HG02938 (cell line): ENCODE data around the gene TMA7B.

ENCODE experiments used
- ATAC-seq: cut with Tn5 transposase; IDR thresholded peaks from one replicate; pipeline ENCODE4 v1.9.1; 2021; ENCODE audit warnings: mild to moderate bottlenecking, moderate library complexity; ENCODE audit not compliant: unreplicated experiment

Gene TMA7B

GRCh38 chr22:39959640-39960447 is at the start of gene TMA7B:
Gene TMA7B (plus strand): TSS chr22:39960397. CDS start chr22:39964375, 3,978 bp downstream.
- ATAC-seq: no peak

GRCh38 chr22:39910876-39911613 is 49.2 kb upstream of the TMA7B start:
- ATAC-seq: no peak

DNA sequence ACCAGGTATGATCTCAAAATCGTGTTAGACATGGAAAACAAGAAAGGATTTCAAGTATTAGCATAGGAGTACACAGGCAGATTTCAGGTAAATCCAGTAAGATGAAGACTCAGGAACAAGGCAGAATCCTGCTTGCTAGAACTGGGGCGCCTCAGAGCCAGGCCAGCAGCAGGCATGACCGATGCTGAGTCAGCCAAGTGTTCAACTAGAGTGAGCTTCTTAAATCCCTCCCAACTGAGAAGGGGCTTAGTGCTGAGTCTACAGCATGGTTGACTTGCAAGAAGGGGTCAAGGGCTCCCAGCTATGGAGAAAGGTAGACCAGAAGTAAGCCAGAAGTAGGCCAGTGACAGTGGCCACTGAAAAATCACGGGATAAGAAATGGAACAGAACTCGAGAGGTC is 46.9 kb upstream of the TMA7B start:
- no peak for ATAC-seq

DNA sequence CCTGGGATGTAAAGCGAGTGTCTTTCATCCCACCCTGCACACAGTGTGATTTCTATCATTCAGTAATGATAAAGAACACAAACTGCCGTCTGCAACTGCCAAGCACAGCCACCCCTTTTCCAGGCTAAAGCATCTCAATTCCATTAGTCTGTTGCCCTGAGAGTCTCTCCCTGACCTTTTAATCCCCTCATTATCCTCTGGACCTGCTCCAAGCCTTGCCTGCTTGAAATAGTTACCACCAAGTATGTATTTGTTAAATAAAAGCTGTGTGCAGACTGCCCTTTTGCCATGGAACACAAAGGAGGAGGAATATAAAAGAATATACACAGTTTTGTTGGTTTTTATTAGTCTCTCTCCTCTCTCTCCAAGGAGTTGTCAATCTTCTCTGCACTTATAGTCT is 46.3 kb upstream of the TMA7B start:
- ATAC-seq: no peak

- no peak for ATAC-seq
These were observed 45.6 kb upstream of the TMA7B start for GRCh38 chr22:39914584-39914983.

DNA sequence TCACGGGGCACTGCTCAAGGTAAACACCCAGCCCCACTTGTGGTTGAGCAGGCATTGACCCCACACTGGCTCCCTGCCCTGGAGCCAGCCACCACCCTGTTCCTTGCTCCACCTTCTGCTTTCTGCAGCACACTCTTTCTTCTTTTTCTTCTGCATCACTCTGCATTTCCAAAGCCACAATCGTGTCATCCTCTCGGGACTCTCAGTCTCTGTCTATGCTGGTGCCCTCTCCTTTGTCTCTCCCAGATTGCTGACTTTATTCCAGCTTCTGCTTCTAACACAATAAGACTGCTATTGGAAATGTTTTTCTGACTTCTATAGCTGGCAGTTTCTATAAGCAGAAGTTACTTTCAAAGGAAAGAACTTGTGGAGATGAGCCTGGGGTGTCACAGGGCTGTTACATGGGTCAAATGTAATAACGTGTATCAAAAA is 44.9 kb upstream of the TMA7B start:
- ATAC-seq: no peak

DNA sequence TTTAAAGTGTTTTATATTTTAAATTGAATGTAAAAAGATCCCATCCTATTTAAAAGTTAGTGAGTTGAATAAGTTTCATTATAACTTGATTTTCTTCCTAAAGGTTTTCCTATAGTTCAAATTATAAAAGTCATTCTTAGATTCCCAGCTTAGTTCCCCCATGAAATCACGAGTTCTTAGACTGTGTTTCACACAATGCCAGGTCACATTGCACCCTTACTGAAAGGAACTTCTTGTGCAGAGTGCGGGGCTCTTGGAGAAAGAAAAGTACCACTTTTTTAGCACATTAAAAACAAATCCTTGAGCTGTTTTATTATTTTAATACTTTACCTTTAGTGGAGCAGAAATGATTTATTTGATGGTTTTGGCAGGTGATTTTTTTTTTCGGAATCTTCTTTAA is 43.7 kb upstream of the TMA7B start:
- ATAC-seq: no peak

- ATAC-seq: no peak
These were observed 43.0 kb upstream of the TMA7B start for GRCh38 chr22:39917197-39917643.

DNA sequence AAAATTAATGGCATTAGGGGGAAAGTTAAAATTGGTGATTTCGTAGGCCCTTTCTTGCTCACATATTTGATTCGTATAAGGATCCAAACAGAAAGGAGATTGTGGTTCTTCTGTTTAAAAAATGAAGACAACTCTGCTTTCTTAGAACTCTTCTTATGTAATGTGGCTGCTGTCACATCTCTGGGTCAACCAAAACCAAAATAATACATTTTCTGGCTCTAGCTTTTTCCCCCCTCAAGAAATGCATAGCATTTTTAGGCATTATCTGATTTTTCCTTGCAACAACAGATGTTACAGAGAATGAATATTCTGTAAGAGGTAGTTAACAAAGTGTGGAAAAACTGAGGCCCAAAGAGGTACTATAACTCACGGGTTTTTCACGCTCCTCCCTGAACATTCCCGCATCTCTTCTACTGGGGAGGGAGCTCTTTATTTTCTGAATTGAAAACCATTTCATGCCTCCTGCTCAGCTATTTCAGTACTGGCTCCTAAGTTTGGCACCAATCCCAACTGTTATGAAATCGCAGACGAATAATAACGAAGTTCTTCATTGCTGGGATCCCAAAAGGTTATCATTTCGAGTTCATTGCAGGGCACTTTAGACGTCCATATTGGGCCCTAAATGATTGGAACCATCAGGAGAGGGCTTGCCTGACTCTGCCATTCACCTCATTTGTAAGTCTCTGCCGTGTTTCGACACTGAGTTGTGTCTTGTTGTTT is 42.3 kb upstream of the TMA7B start:
- no peak for ATAC-seq

DNA sequence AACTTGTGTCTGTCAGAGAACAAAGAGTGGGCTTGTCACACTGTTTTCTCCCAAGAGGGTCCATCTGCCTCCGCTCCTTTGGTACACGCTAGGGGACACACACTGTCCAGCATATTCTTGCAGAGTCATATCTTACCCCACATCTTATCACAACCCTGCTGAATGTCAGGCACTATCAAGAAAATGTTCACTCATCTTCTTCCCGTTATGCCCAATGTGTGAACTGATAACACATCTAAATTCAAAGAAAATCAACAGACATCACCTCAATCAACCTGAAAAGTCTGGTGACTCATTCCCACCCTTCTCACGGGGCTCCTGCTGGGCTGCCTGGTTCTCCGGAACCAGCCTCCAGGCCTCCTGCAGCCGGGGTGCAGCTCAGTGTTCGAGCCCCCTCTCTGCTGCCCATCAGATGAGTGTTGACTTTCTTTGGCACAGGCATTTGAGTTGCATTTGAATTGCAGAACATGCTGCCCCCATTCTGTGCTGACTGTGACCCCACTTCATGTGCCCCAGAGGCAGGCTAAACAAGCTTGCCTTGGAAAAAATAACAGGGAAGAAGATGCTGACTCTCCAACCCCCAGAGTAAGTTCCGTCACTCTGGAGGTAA is 40.0 kb upstream of the TMA7B start:
- ATAC-seq: no peak

DNA sequence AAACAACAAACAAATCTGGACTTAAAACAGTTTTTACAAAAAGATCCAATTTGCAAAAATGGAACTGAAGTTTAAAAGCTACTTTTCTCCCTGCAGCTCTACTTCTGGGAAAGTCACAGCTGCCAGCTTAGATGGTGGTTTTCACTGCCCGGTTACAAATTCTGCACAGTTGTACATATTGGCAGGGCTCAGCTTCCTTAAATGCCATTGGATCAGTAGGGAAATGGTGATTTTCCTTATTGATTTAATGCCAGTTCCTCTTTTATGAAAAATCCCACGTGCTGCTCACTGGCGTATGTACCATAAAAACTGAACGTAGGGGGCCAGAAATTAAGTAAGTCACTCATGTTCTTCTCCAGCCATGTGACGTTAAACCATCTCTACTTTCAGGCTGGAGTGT is 36.5 kb upstream of the TMA7B start:
- no peak for ATAC-seq

- no peak for ATAC-seq
These were observed 35.9 kb upstream of the TMA7B start for GRCh38 chr22:39924286-39924685.

DNA sequence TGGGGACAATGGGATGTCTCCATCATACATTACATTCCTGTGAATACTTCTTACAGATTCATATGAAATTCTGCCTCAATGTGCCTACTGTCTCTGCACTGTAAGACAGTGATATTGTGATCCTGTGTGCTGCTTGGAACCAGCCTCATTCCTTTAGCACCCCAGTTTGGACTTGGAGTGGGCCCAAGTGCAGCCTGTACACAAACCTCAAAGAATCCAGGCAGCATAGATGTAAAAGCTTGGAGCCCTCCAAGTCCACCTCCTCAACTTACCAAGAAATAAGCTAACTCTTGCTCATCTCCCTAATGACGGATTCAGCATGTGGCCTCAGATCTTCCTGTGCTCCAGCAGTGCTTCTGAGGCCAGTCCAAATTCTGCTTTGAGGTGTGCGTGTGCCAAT is 34.9 kb upstream of the TMA7B start:
- ATAC-seq: no peak

DNA sequence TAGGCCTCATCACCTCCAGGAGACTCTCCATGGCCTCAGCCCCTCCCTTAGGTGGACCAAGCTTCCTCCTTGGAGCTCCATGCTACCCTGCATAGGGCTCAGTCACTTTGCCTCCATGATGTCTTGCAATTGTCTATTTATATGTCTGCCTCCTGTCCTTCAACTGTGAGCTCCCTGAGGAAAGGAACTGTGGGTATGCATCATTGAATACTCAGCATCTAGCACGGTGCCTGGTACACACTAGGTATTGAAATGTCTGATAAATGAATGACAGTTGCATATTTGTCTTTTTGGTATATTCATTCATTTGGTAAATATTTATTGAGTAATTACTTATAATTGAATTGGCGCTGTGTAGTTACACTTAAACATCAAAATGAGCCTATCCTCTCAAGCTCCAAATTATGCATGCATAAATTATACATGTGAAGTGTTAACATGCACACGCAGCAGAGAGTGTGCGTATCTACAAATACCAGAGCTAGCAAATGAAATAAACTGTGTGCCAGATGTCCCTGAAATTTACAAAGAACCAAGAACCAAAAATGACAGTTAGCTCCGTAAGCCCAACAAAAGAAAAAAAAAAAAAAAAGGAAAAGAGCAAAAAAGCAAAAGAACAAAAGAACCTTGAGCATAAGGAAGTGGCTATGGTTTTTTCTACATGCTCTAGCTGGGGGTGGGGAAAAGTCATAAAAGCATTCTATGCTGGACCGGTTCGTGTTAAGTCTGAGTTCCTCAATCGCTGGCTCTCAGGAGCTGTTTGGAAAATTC is 34.1 kb upstream of the TMA7B start:
- ATAC-seq: no peak

GRCh38 chr22:39926753-39927152 is 33.4 kb upstream of the TMA7B start:
- no peak for ATAC-seq

GRCh38 chr22:39927544-39927943 is 32.7 kb upstream of the TMA7B start:
- no peak for ATAC-seq

GRCh38 chr22:39928536-39929520 is 31.4 kb upstream of the TMA7B start:
- ATAC-seq: no peak

GRCh38 chr22:39931251-39931650 is 28.9 kb upstream of the TMA7B start:
- no peak for ATAC-seq

GRCh38 chr22:39932166-39932565 is 28.0 kb upstream of the TMA7B start:
- ATAC-seq: no peak
